Stimulated activated CD4-positive, alpha-beta T cell treated with anti-CD3 and anti-CD28 coated beads, Interleukin-4, amount 100 ng/mL, for 4 hours (primary cell): ENCODE measurements around the gene LDHD.

Experiments
- DNase-seq, 2 experiments: peaks; one replicate each; pipeline ENCODE4 v3.0.0-alpha.2; 2020

The LDHD gene

GRCh38 chr16:75079346-75079926 is 37.1 kb downstream of the LDHD start:
- no peak for DNase-seq

- DNase-seq, result no peak
These were observed 37.7 kb downstream of the LDHD start for GRCh38 chr16:75078886-75079285.

DNA sequence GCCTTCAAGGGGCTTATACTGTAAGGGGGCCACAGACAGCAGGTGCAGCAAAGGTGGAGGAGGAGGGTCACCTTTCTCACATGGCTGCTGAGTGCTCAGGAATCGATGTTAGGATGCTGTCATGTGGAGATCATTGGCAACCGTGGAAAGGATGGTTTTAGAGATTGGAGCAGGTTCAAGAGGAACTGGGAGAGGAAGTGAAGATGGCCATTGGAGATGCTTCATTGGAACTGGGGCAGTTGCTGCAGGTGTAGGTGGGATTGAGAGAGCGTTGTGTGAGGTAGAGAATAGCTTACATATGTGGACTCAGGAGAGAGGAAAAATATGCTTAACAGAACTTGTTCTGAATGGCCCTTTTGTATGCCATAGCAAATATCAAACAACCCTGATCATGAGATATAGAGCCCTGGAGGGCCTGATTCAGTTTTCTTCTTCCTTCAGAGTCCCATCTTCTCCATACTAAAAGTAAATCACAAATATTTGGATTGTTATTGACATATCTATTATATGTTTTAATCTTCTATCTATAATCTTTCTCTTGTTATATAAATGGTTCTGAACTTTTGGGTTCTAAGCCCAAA is 40.8 kb downstream of the LDHD start:
- no peak for DNase-seq

GRCh38 chr16:75074920-75075687 is 41.5 kb downstream of the LDHD start:
- DNase-seq, result peak; percentile 43 to 75

DNA sequence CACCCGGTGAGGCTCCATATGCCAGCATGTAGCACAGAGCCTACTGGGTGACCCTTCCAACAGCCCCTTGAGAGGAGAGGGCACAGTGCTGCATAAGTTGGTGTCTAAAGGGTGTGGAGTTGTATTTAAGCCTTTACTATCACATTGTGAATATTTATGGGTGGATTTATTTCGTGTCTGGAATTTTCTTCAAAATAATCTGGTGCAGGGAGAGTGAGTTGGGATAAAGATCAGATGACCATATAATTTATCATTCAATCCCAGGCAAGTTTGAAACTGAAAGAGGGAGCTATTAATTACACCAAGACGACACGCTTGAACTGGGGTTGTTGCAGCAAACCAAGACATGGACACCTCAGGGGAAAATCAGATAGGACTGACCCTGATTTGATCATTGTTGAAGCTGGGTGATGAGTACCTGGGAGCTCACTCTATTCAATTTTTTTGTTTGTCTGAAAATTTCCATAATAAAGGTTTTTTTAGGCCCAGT is 42.2 kb downstream of the LDHD start:
- no peak for DNase-seq

DNA sequence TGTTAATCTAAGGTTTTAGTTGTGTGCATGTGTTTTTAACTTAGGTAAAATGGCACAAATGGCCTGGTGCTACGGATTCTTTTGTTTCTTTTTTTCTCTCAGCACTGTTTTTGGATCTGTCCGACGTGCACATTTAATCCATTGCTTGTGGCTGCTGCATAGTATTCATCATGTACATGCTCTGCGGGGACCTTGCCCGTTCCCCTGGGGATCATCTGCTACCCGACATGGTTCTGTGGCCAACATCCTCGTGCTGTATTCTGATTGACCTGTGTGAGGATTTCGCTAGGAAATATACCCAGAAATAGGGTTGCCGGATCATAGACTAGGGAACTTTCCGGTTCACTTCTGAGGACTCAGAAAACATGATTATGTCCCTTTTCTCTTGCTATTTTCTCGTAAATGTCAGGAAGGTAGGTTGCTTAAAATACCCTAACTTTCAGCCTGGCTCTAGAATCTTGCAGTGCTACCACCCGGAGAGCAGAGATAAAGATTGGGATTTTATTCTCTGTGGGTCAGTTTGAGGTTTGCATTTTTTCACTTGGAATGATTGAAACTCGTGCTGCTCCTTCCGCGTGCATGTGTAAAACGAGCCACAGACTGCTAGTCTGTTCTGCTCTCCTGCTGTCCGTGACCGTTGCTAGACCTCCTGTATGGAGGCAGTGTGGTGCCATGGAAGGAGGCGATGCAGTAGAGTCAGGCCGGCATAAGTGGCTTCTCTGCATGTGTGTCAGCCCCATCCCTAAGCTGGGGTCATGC is 42.9 kb downstream of the LDHD start:
- DNase-seq, result no peak

- DNase-seq, result no peak
These were observed 44.2 kb downstream of the LDHD start for GRCh38 chr16:75072239-75072947.

GRCh38 chr16:75071621-75072020 is 45.0 kb downstream of the LDHD start:
- no peak for DNase-seq

DNA sequence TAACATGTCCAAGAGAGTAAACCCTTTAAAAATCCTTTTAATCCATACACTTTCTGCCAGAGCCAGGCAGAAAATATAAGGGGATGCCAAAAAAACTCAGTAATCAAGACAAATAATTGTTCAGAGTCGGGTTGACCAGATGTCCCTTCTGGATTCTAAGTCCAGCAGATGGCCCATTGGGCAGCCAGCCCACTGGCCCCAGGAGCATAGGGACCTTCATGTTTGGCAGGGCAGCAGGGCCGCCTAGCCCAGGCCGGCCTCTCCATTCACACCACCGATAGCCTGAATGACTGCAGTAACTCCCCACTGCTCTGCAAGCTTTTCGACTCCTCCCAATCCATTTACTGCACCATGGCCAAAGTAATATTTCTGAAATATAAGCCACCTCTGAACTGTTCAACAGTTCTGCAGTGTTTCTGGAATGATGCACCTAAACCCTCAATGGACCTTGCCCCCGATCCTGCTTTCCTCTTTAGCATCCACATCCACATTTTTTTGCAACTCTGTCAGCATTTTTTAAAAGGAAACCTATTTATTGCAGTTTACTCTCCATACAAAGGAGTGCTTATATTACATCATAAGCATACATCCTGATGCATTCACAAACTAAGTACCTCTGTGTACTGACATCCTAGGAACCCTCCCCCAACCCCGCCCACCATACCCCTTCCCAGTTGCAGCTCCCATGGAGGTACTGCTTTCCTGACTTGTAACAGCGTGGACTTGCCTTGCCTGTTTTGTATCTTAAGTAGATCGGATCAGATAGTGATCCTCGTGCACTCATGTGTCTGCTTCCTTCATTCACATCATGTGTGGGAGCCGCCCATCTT is 46.4 kb downstream of the LDHD start:
- no peak for DNase-seq

DNA sequence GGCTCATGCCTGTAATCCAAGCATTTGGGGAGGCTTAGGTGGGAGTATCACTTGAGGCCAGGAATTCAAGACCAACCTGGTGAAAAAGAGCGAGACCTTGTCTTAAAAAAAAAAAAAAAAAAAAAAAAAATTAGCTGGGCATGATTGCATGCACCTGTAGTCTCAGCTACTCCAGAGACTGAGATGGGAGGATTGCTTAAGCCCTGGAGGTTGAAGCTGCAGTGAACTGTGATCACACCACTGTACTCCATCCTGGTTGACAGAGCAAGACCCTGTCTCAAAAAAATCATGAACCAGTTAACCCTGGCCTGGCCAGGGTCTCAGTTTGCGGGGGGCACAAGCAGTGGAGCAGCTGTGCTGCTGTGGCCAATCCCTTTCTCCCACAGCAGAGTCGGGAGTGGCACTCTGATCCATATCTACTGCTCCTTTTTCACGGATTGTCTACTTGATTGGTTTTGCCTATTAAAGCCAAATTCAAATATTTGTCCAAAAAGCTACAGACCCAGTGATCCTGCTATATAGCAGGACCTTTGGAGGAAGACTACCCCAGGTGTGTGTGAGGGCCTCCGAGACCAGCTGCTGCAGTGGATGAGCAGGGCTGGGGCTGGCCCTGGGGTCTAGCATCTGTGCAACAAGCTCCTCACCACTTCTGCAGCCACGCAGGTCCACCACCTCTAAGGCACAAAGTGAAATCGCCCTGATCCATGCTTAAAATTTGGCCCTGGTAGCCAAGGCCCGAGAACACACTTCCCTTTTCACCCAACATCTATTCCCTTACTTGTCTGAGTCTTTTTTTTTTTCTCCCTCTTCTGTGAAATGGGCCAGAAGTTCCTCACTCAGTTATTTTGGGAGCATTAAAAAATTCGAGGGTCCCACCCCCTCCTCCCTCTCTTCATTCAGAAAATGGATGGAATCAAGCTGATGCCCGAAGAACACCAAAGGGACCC is 48.2 kb downstream of the LDHD start:
- no peak for DNase-seq

- DNase-seq, result no peak
These were observed 49.6 kb downstream of the LDHD start for GRCh38 chr16:75066861-75067447.

GRCh38 chr16:75065521-75066149 is 50.9 kb downstream of the LDHD start:
- no peak for DNase-seq

GRCh38 chr16:75065149-75065505 is 51.5 kb downstream of the LDHD start:
- peak in 1 of 2 experiments; percentile 7 for DNase-seq

GRCh38 chr16:75064403-75065148 is 52.0 kb downstream of the LDHD start:
- peak in 1 of 2 experiments; percentile 17 for DNase-seq

DNA sequence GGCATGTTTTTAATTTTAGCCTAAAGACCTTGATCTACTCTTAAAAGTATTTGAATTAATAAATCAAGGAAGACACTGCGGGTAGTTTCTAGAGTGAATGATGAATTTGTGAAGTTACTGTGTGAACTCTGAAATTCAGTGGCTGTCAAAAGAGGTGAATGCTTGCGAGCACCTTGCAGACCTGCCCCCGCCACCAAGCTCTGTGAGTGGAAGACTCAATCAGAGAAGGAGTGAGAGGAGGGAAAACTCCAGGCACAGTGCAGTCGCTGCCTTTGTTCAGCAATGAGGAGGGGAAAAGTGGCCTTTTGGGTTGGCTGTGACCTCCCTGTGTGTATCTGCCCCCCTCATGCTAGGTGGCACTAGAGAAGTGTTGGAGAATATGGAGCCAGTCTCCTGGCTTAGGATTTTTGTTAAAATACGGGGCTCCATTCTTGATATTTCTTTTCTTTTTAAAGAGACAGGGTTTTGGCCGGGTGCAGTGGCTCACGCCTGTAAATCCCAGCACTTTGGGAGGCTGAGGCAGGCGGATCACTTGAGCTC is 53.0 kb downstream of the LDHD start:
- no peak for DNase-seq

DNA sequence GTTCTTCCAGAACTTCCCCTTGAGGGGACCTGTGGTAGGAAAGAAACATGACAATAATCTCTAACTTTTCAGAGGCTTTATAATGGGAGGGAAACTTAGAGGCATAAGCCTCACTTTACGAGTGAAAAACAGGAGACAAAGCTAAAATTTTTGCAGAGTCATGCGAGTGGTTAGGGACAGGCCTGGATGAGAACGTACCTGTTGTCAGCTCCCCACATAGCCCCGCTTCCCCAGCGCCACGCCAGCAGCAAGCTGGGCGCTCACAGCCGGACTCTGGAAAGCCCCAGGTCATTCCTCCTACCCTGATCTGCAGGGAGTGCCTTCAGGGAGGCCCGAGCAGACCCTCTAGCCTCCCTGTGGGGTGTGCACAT is 53.6 kb downstream of the LDHD start:
- no peak for DNase-seq

- no peak for DNase-seq
These were observed 54.2 kb downstream of the LDHD start for GRCh38 chr16:75062135-75062975.
